ENCODE measurements around the gene CHMP1B. TPM values are rescaled to one million over a fixed set of nuclear protein-coding genes. Genes with fewer than 3 reads are reported as not detected.

Gene CHMP1B
- total and polyA plus RNA-seq, 9 of the 15 experiments (the other 6 are each of a cell fraction or from before 2014, with no cell fraction given): 12.3 to 29.9 (median 19.0) TPM

- TF ChIP-seq MNT (conservative IDR thresholded peaks at IDR 0.05): peak in 1 of 2 experiments; percentile 54; a peak in 1 of 4 replicates
- no peak for TF ChIP-seq BRF1 (IDR thresholded peaks at IDR 0.05; ENCODE audit: borderline replicate concordance, extremely low read depth, insufficient read length)
- no peak; the same call in 1 of the 2 replicates for TF ChIP-seq TAL1 (IDR thresholded peaks at IDR 0.05)
- no peak for TF ChIP-seq ZNF140 (CRISPR knock-in tag; IDR thresholded peaks at IDR 0.05)
- TF ChIP-seq CREM (IDR thresholded peaks at IDR 0.05; ENCODE audit: low read depth): peak; percentile 95
- TF ChIP-seq NR1H2 (CRISPR knock-in tag; IDR thresholded peaks at IDR 0.05): no peak
- no peak for TF ChIP-seq MXI1 (IDR thresholded peaks at IDR 0.05; ENCODE audit: low read depth, low read length)
- no peak for TF ChIP-seq SRSF9 (IDR thresholded peaks at IDR 0.05; ENCODE audit: borderline replicate concordance, low read depth, low read length)
- no peak for TF ChIP-seq XRCC5 (IDR thresholded peaks at IDR 0.05; ENCODE audit: low read depth, low read length)
- TF ChIP-seq MIER1 (IDR thresholded peaks at IDR 0.05; ENCODE audit: low read depth): no peak
- TF ChIP-seq MYBL2 (IDR thresholded peaks at IDR 0.05; ENCODE audit: low read depth): no peak
- no peak for TF ChIP-seq MYBL2 (CRISPR knock-in tag; IDR thresholded peaks at IDR 0.05; ENCODE audit: borderline replicate concordance)
- TF ChIP-seq ATF7 (IDR thresholded peaks at IDR 0.05): peak; percentile 79
- no peak for TF ChIP-seq TEAD2 (tag; IDR thresholded peaks at IDR 0.05)
- TF ChIP-seq CBX8 (IDR thresholded peaks at IDR 0.05; ENCODE audit: borderline replicate concordance, extremely low read depth, low read depth, low read length, poor library complexity, severe bottlenecking): no peak
- TF ChIP-seq CEBPB (tag; IDR thresholded peaks at IDR 0.05): peak; percentile 74
- TF ChIP-seq ATF1 (CRISPR knock-in tag; IDR thresholded peaks at IDR 0.05): peak; percentile 37; the same call in 1 of the 2 replicates
- peak; percentile 87 for TF ChIP-seq ATF1 (tag; IDR thresholded peaks at IDR 0.05)
Observed at GRCh38 chr18:11857177-11857887, 6.1 kb downstream of the CHMP1B start (continued).
